Neural cell (in vitro differentiated cells): ENCODE data around the gene SHISA5.

Experiments
- CTCF ChIP-seq: fragments of 450-650 bp; IDR thresholded peaks from 2 replicates; pipeline ENCODE4 v1.5.1; 2014; ENCODE audit warnings: antibody characterized with exemption, mild to moderate bottlenecking, moderate library complexity; ENCODE audit not compliant: poor library complexity, severe bottlenecking
- EZH2 ChIP-seq: fragments of 200-600, 300-800 bp; shearing (Covaris generic), sonication (generic); IDR thresholded peaks from 2 replicates; pipeline ENCODE4 v1.6.1; 2014; ENCODE audit warnings: antibody characterized with exemption, low read length, borderline replicate concordance, mild to moderate bottlenecking; ENCODE audit not compliant: insufficient read depth, poor library complexity, severe bottlenecking
- RAD21 ChIP-seq: fragments of 450-650 bp; conservative IDR thresholded peaks from 2 replicates; pipeline ENCODE4 v1.6.1; 2014; ENCODE audit warnings: antibody characterized with exemption, mild to moderate bottlenecking, moderate library complexity
- REST ChIP-seq: IDR thresholded peaks from 2 replicates; pipeline ENCODE4 v1.6.1; 2012; ENCODE audit warnings: borderline replicate concordance

- no peak for TF ChIP-seq CTCF
- no peak for TF ChIP-seq EZH2
- TF ChIP-seq RAD21: no peak
- TF ChIP-seq REST: no peak
These were observed 1.9 kb downstream of the SHISA5 start for GRCh38 chr3:48502121-48502520.
